ENCODE results near the gene DOCK1. TPM values are rescaled to one million over a fixed set of nuclear protein-coding genes. Genes with fewer than 3 reads are reported as not detected.
"Not testable (repeated sequence)": the region's sequence is repeated elsewhere in the genome, so short reads cannot be mapped to it uniquely, and the experiment has no call there.

DOCK1 gene
- total RNA-seq, 1 experiment from 2014 or later, result 40.0 TPM

DNA sequence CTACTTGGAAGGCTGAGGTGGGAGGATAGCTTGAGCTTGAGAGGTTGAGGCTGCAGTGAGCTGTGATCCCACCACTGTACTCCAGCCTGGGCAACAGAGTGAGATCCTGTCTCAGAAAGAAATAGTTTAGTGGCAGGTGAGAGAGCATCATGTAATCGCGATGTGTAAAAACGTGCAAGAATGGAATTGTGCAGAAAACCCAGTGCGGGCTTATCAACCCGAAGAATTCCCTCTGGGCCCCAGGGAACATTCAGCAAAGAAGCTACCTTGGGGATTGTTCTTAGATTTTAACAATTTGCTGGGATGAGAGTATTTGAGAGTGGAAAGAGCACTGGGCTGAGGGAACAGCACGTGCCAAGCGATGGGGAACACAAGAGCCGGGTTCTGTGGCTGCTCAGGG, 398.5 kb downstream of the DOCK1 start:
- no TSS peak for BruUV-seq (replicated peaks)
- ChIA-PET CTCF (interaction anchor here (0.7 kb wide), 2 partner anchors 20 to 63 kb away, joined by 3 to 5 read pairs; no protein-coding TSS in a partner anchor), POLR2A (interaction anchor here (1.1 kb wide), 1 partner anchor 279 kb away, joined by 3 read pairs; no protein-coding TSS in a partner anchor)
- no peak for DNase-seq (ENCODE audit: unreplicated experiment)
- no peaks in the 10 kb centered on the region for H3K9me3 Mint-ChIP-seq (ENCODE audit: unreplicated experiment)
- intact Hi-C loops (cut with micrococcal nuclease), result no loop called here
- H3K4me1 Mint-ChIP-seq (ENCODE audit: insufficient read depth, unreplicated experiment), result peaks cover 7% of the 10 kb centered on the region
- H3K4me3 Mint-ChIP-seq (ENCODE audit: unreplicated experiment), result no peak overlapping the region
- TF ChIP-seq, protein P1, sequence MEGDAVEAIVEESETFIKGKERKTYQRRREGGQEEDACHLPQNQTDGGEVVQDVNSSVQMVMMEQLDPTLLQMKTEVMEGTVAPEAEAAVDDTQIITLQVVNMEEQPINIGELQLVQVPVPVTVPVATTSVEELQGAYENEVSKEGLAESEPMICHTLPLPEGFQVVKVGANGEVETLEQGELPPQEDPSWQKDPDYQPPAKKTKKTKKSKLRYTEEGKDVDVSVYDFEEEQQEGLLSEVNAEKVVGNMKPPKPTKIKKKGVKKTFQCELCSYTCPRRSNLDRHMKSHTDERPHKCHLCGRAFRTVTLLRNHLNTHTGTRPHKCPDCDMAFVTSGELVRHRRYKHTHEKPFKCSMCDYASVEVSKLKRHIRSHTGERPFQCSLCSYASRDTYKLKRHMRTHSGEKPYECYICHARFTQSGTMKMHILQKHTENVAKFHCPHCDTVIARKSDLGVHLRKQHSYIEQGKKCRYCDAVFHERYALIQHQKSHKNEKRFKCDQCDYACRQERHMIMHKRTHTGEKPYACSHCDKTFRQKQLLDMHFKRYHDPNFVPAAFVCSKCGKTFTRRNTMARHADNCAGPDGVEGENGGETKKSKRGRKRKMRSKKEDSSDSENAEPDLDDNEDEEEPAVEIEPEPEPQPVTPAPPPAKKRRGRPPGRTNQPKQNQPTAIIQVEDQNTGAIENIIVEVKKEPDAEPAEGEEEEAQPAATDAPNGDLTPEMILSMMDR (IDR thresholded peaks at IDR 0.05; ENCODE audit: unreplicated experiment), result no peak
- H3K27me3 Mint-ChIP-seq (ENCODE audit: insufficient read depth, unreplicated experiment), result no peaks in the 10 kb centered on the region
- H3K36me3 Mint-ChIP-seq (ENCODE audit: insufficient read depth, unreplicated experiment), result no peaks in the 10 kb centered on the region
- H3K27ac Mint-ChIP-seq (ENCODE audit: low read depth, unreplicated experiment), result no peak overlapping the region

DNA sequence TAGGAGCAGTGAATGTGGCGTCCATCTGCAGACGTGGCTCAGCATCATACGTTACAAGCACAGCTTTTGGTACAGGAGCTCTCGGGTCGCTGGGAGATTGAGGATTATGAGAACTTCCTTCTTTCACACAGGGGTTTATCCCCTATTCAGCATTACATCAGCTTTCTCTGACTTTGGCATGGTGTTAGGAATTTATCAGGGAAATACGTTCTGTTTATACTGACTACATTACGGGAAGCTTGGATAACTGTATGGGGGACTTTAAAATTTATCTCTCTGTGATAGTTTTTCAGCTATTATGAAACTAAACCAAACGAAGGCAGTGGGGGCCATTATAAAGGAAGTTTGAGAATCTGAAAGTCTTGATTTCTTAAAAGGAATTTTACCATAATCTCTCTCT, 401.3 kb downstream of the DOCK1 start:
- H3K36me3 Mint-ChIP-seq (ENCODE audit: insufficient read depth, unreplicated experiment), result no peaks in the 10 kb centered on the region
- H3K4me3 Mint-ChIP-seq (ENCODE audit: unreplicated experiment), result no peak overlapping the region
- peaks cover 7% of the 10 kb centered on the region for H3K4me1 Mint-ChIP-seq (ENCODE audit: insufficient read depth, unreplicated experiment)
- CTCF ChIA-PET, result interaction anchor here (0.6 kb wide), 1 partner anchor 26 kb away, joined by 3 read pairs; no protein-coding TSS in a partner anchor
- no peaks in the 10 kb centered on the region for H3K9me3 Mint-ChIP-seq (ENCODE audit: unreplicated experiment)
- no peaks in the 10 kb centered on the region for H3K27me3 Mint-ChIP-seq (ENCODE audit: insufficient read depth, unreplicated experiment)
- intact Hi-C loops (cut with micrococcal nuclease), result no loop called here
- BruUV-seq (replicated peaks), result no TSS peak
- no peak overlapping the region for H3K27ac Mint-ChIP-seq (ENCODE audit: low read depth, unreplicated experiment)
- no peak for DNase-seq (ENCODE audit: unreplicated experiment)
- TF ChIP-seq, protein P1 (IDR thresholded peaks at IDR 0.05; ENCODE audit: unreplicated experiment), result no peak
- POLR2A ChIA-PET, result no interaction called here

DNA sequence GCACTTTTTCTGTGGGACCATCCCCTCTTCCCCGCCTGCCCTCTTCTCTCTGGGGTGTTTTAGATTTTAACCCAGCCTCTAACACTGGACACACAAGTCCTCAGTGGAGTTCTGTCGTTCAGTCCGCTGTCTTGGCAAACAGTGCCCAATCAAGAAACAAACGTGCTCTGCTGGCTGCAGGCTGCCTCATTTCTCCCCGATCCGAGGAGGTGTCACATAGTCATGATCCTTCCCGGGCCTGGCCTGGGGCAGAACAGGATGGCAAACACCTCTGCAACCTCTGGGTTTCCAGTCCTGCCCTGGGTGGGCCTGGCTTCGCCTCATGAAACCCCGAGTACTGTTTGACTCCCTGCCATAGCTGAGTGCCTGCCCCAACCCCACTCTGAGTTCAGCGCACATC, 402.1 kb downstream of the DOCK1 start:
- TF ChIP-seq, protein P1 (IDR thresholded peaks at IDR 0.05; ENCODE audit: unreplicated experiment), result no peak
- Mint-ChIP-seq H3K4me3 (ENCODE audit: unreplicated experiment) (no peak overlapping the region), H3K27me3 (ENCODE audit: insufficient read depth, unreplicated experiment) (no peaks in the 10 kb centered on the region), H3K4me1 (ENCODE audit: insufficient read depth, unreplicated experiment) (peaks cover 7% of the 10 kb centered on the region), H3K27ac (ENCODE audit: low read depth, unreplicated experiment) (no peak overlapping the region), H3K9me3 (ENCODE audit: unreplicated experiment) (no peaks in the 10 kb centered on the region), H3K36me3 (ENCODE audit: insufficient read depth, unreplicated experiment) (no peaks in the 10 kb centered on the region)
- no peak for DNase-seq (ENCODE audit: unreplicated experiment)
- no TSS peak for BruUV-seq (replicated peaks)
- ChIA-PET POLR2A (no interaction called here), CTCF (interaction anchor here (0.6 kb wide), 1 partner anchor 25 kb away, joined by 3 read pairs; no protein-coding TSS in a partner anchor)
- intact Hi-C loops (cut with micrococcal nuclease), result no loop called here

DNA sequence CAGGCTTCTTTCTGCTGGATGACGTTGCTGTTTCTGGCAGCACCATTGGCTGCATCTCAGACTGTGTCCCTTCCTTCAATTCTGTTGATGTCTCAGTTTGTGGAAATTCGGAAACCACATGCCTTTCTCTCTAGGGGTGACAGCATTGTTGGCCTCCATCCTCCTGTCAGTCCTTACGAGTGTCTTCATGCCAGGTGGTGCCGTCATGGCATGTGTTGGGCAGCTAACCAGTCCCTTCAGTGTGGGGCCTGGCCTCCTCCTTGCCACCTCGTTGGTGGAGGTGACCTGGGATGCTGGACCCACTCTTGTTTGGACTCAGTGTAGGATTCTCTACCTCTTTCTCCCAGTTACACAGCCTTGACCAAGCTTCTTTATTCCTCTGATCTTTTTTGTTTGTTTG, 402.8 kb downstream of the DOCK1 start:
- Mint-ChIP-seq H3K27me3 (ENCODE audit: insufficient read depth, unreplicated experiment) (no peaks in the 10 kb centered on the region), H3K36me3 (ENCODE audit: insufficient read depth, unreplicated experiment) (no peaks in the 10 kb centered on the region), H3K9me3 (ENCODE audit: unreplicated experiment) (no peaks in the 10 kb centered on the region), H3K4me3 (ENCODE audit: unreplicated experiment) (no peak overlapping the region), H3K27ac (ENCODE audit: low read depth, unreplicated experiment) (no peak overlapping the region), H3K4me1 (ENCODE audit: insufficient read depth, unreplicated experiment) (peaks cover 4% of the 10 kb centered on the region)
- BruUV-seq (replicated peaks), result no TSS peak
- DNase-seq (ENCODE audit: unreplicated experiment), result no peak
- POLR2A ChIA-PET, result no interaction called here
- intact Hi-C loops (cut with micrococcal nuclease), result no loop called here
- CTCF ChIA-PET, result no interaction called here
- TF ChIP-seq, protein P1 (IDR thresholded peaks at IDR 0.05; ENCODE audit: unreplicated experiment), result no peak

DNA sequence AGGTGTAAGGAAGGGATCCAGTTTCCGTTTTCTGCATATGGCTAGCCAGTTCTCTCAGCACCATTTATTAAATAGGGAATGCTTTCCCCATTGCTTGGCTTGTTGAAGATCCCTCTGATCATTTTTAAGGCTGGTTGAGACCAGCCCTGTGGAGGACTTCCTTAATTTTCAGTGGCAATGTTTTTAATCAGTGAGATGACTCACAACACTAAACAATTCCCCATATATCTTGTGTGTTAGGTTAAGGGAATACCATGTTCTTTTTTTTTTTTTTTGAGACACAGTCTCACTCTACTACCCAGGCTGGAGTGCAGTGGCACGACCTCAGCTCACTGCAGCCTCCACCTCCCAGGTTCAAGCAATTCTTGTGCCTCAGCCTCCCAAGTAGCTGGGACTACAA, 404.4 kb downstream of the DOCK1 start:
- H3K27ac Mint-ChIP-seq (ENCODE audit: low read depth, unreplicated experiment); DNase-seq (ENCODE audit: unreplicated experiment); BruUV-seq (replicated peaks); H3K4me3 Mint-ChIP-seq (ENCODE audit: unreplicated experiment); H3K9me3 Mint-ChIP-seq (ENCODE audit: unreplicated experiment); CTCF ChIA-PET; intact Hi-C loops (cut with micrococcal nuclease); H3K4me1 Mint-ChIP-seq (ENCODE audit: insufficient read depth, unreplicated experiment); H3K36me3 Mint-ChIP-seq (ENCODE audit: insufficient read depth, unreplicated experiment); POLR2A ChIA-PET; H3K27me3 Mint-ChIP-seq (ENCODE audit: insufficient read depth, unreplicated experiment): not testable (repeated sequence)
